Mucosa of rectum (tissue), 2 donors: ENCODE measurements around the gene PARD3.

ENCODE experiments used
- H3K27ac ChIP-seq, 2 donors: one replicate each; pipeline ENCODE4 v1.7.0; 2013; ENCODE audit warnings: inconsistent platforms in 2 of 2, low read depth in 2 of 2, low read length in 2 of 2
- H3K27me3 ChIP-seq, 2 donors: one replicate each; pipeline ENCODE4 v1.7.0; 2013; ENCODE audit warnings: low read length in 2 of 2; ENCODE audit not compliant: control insufficient read depth in 2 of 2, insufficient read depth in 2 of 2
- H3K36me3 ChIP-seq, 2 donors: one replicate each; pipeline ENCODE4 v1.7.0; 2013; ENCODE audit warnings: low read length in 2 of 2; ENCODE audit not compliant: control insufficient read depth in 2 of 2, insufficient read depth in 2 of 2
- H3K4me1 ChIP-seq, 2 donors: one replicate each; pipeline ENCODE4 v1.7.0; 2013; ENCODE audit warnings: low read length in 2 of 2, mild to moderate bottlenecking in 1 of 2; ENCODE audit not compliant: control insufficient read depth in 2 of 2, insufficient read depth in 2 of 2
- H3K4me3 ChIP-seq, 2 donors: one replicate each; pipeline ENCODE4 v1.7.0; 2013; ENCODE audit warnings: low read length in 2 of 2
- H3K9ac ChIP-seq, 2 donors: one replicate each; pipeline ENCODE4 v1.7.0; 2013; ENCODE audit warnings: low read length in 2 of 2, low read depth in 1 of 2, mild to moderate bottlenecking in 1 of 2
- H3K9me3 ChIP-seq, 2 donors: one replicate each; pipeline ENCODE4 v1.7.0; 2013; ENCODE audit warnings: low read length in 2 of 2; ENCODE audit not compliant: control insufficient read depth in 2 of 2
- donor health status: healthy.
- donor health status: Normal muscosa, but diverticular disease.

The PARD3 gene

DNA sequence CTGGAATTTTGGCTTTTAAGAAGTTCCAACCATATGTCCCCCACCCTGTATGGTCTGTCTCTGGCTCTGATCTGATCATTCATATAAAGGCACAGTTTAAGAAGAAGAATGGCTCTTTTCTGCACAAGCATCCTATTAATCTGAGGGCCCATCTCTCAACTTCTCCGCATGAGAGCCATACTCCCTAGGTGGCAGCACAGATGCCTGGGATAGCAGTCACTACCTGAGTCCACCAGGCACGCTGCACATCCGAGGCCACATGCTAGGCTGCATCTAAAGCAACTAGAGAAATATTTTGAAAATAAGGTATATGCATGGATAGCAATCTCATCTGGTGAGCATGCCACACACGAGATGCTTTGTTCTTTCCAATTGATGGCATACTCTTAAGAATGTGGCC is 565.5 kb downstream of the PARD3 start:
- Histone ChIP-seq H3K9me3 (no peaks in the 10 kb centered on the region), H3K9ac (no peak overlapping the region), H3K36me3 (no peaks in the 10 kb centered on the region), H3K27ac (no peak overlapping the region), H3K27me3 (no peaks in the 10 kb centered on the region), H3K4me3 (no peak overlapping the region), H3K4me1 (peaks cover 2 to 3% of the 10 kb centered on the region in 2 donors)

DNA sequence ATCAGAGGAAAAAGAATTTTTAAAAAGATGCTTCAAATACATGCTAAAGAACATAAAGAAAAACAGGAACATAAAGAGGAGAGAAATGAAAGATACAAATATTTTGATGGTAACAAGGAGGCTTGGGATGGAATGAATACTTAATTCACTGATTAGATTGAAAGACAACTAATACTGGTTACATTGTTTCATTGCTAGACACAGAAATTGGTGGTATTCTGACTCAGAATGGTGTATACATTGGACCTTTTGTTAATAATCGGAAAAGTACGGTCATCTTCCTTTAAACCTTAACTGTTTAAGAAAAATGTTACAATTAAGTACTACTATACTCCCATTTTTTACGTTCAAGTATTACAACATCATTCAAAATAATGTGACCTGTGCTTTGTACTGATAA is 567.5 kb downstream of the PARD3 start:
- Histone ChIP-seq H3K27ac (no peak overlapping the region), H3K36me3 (no peaks in the 10 kb centered on the region)

DNA sequence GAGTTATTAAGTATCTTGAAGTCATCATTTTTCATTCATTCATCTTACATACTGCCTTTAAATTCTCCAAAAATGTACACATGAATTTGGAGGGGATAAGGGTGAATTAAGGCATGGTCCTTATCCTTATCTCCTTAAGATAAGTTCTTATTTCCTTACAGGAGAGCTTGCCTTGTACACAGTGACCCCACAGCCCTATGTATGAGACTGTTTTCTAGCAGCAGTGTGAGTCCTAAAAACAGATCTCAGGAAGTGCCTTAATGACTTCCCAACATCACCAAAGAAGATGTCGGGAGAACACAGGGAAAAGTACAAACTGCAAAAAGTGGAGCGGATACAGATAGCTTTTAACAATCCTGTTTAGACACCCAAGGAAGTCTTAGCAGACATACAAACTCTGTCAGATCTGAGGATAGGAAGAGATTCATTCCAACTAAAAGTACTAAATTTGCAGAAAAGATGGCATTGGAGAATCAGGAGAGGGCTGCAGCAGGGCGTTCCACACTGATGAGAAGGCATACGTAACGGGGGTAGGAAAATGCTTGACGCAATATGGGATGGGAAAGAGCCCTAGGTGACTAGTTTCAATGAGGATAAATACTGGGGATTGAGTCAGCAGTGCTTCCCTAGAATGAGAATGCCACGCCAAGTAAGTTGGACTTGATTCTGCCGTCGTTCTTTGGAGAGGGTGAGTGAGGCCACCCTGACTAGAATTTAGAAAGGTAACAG is 570.2 kb downstream of the PARD3 start:
- Histone ChIP-seq H3K4me3 (no peak overlapping the region), H3K9me3 (no peaks in the 10 kb centered on the region), H3K27me3 (no peaks in the 10 kb centered on the region), H3K27ac (no peak overlapping the region), H3K36me3 (no peaks in the 10 kb centered on the region), H3K9ac (no peak overlapping the region), H3K4me1 (no peaks in the 10 kb centered on the region)

More for the DNA sequence above, 567.5 kb downstream of the PARD3 start:
- Histone ChIP-seq H3K27me3 (no peaks in the 10 kb centered on the region), H3K4me3 (no peak overlapping the region), H3K9ac (no peak overlapping the region), H3K4me1 (no peaks in the 10 kb centered on the region), H3K9me3 (no peaks in the 10 kb centered on the region)

DNA sequence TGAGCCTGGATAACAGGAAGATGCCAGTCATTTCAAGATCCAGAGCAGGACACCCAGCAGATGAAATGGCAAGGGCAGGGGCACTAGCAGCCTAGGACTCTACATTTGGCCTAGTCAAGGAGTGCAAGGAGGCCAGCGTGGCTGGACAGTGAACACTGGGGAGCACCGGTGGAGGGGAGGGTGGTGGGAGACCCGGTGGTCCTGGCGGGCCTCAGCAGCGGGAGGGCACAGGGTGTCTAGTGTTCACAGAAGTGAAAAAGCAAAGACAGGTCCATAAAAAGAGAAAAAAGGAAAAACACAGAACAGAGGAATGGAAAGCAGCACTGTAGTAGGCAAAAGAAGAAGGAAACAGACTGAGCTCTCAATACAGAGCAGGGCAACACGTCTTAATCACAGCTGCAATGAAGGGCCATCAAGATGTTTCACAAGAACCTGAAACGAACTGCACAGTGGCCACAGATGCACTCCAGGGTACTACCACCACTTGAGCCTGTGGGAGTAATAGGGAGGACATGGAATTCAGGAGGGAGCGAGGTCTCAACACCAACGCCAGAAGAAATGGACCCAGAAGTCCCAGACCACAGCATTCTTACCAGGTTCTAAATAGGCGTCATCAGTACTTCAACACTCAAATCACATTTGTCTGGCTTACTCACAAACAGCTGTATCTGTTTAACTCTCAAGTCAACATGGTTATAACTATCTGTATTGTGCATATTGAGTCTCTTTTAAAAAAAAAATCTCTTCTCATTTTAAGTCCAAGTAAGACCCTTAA is 573.7 kb downstream of the PARD3 start:
- Histone ChIP-seq H3K4me3 (no peak overlapping the region), H3K36me3 (no peaks in the 10 kb centered on the region), H3K9me3 (no peaks in the 10 kb centered on the region), H3K27me3 (no peaks in the 10 kb centered on the region), H3K9ac (no peak overlapping the region), H3K27ac (no peak overlapping the region), H3K4me1 (no peaks in the 10 kb centered on the region)

DNA sequence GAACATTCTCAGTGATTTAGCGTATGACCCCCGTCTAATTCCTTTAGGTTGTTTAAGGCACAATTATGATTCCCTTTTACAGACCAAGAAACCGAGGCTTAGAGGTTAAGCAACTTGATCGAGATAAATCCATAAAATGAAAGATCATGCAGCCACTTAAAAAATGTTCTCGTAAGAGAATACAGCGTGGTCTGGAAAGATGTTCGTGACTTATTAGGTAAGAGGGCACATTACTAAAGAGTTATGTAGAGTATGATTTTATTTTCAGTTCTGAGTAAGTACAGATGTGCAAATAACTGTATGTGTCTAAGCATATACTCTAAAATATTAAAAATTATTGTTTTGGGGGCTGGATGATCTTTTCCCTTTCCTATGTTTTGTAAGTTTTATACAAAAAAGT is 575.1 kb downstream of the PARD3 start:
- Histone ChIP-seq H3K27ac (no peak overlapping the region), H3K36me3 (no peaks in the 10 kb centered on the region), H3K27me3 (no peaks in the 10 kb centered on the region), H3K9ac (no peak overlapping the region), H3K4me1 (no peaks in the 10 kb centered on the region), H3K4me3 (no peak overlapping the region), H3K9me3 (no peaks in the 10 kb centered on the region)

DNA sequence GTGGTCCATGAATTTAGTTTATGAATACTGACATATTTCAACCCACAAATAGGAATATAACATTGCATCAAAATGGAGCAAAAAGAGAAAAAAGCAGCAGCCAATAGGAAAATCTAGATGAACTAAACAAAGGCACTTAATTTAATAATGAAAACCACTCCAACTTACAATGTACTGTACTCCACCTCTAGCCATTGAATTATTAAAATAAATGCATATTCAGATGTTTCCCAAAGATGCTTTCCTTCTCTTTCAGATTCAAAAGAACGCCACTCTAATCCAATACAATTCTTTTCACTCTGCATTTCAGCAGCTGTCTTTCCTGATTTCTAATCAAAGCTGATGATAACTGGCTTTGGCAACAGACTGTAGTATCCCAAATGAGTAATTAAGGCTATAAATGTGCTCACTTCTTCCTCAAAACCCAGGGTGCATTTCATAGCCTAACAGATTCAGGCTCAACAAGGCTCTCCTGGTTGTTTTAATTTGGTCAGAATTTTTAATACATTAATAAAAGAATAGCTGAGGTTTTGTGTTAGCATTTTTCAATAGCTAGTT is 577.1 kb downstream of the PARD3 start:
- Histone ChIP-seq H3K9me3 (no peaks in the 10 kb centered on the region), H3K4me1 (no peaks in the 10 kb centered on the region), H3K9ac (no peak overlapping the region), H3K27me3 (no peaks in the 10 kb centered on the region), H3K4me3 (no peak overlapping the region), H3K27ac (no peak overlapping the region), H3K36me3 (no peaks in the 10 kb centered on the region)

DNA sequence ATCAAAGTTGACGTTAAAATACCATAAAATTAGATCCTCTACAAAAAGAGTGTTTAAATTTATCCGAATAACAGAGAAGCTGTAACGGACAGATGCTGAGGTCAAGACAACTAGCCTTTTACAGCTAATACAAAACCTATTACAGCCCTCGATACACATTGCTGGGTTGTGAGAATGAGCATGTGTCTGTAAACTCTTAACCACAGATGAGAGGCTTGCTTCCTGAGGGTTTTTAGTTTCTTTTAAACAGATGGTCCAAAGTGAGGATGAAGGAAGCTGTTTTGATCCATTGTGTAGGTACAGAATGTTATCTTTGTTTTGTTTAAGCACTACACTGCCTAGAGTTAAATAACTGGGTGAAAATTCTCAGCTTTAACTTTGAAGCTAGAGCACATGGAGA is 578.2 kb downstream of the PARD3 start:
- Histone ChIP-seq H3K36me3 (no peaks in the 10 kb centered on the region), H3K4me1 (no peaks in the 10 kb centered on the region), H3K4me3 (no peak overlapping the region), H3K27me3 (no peaks in the 10 kb centered on the region), H3K27ac (no peak overlapping the region), H3K9ac (no peak overlapping the region), H3K9me3 (no peaks in the 10 kb centered on the region)

DNA sequence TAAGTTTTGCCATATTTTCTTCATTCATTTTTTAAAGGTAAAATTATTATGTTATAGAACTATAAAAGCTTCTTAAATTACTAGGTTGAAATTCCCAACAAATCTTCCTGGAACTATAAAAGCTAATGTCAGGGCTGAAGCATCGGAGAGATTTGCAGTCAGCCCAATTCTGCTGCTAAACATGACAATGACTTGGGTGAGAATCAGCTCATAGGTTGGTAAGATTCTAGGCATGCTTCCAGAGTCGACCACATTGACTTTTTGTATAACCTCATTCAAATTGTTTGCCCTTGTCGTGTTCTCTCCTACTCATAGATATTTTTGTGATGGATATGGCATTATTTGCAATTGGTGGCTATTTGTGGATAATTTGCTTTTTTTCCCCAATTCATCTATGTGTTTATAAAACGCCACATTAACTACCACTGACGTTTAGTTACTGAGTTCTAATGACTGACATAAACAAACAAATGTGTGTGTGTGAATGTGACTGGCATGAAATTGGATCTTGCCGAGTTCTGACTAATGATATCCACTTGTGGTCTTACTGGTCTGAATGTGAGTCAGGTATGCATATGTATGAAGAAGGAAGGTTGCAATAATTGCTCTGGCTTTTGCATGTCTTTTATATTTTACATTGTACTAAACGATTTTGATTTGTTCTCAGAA is 579.8 kb downstream of the PARD3 start:
- Histone ChIP-seq H3K4me3 (no peak overlapping the region), H3K27ac (no peak overlapping the region), H3K36me3 (no peaks in the 10 kb centered on the region), H3K9ac (no peak overlapping the region), H3K4me1 (peaks cover 0 to 3% of the 10 kb centered on the region in 2 donors), H3K27me3 (no peaks in the 10 kb centered on the region), H3K9me3 (no peaks in the 10 kb centered on the region)

DNA sequence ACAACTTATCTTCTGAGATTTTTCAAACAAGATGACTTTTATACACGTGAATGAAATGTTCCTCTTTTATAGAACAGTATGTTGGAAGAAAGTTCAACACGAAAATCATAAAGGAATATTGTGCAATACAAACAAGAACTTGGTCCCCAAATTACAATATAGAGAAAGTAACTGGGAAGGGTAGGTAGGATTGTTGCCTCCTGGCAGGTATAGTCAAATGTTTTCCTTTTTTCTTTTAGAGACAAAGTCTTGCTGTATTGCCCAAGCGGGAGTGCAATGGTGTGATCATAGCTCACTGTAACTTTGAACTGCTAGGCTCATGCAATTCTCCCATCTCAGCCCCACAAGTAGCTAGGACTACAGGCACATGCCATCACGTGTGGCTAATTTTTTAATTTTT is 582.6 kb downstream of the PARD3 start:
- Histone ChIP-seq H3K9me3 (no peaks in the 10 kb centered on the region), H3K36me3 (no peaks in the 10 kb centered on the region), H3K27me3 (no peaks in the 10 kb centered on the region), H3K4me3 (no peak overlapping the region), H3K4me1 (peaks cover 0 to 3% of the 10 kb centered on the region in 2 donors), H3K27ac (no peak overlapping the region), H3K9ac (no peak overlapping the region)
